Hematopoietic multipotent progenitor cell treated with erythropoietin and hydrocortisone succinate and interleukin-3 and kit ligand, for 17 days (in vitro differentiated cells): ENCODE data around the gene CPNE5.
A peak's percentile ranks its signal among the peaks of the same experiment; 100 is the strongest.

Experiments used
- DNase-seq: peaks from one replicate; pipeline ENCODE4 v3.0.0-alpha.2; 2015; ENCODE audit warnings: low spot score

Gene CPNE5

GRCh38 chr6:36743538-36744303, 95.5 kb downstream of the CPNE5 start:
- peak; percentile 48 for DNase-seq

- no peak for DNase-seq
Observed at GRCh38 chr6:36743032-36743431, 96.2 kb downstream of the CPNE5 start.

GRCh38 chr6:36742146-36742545, 97.1 kb downstream of the CPNE5 start:
- no peak for DNase-seq

GRCh38 chr6:36740818-36741179, 98.4 kb downstream of the CPNE5 start:
- DNase-seq: no peak

GRCh38 chr6:36739947-36740817, 99.1 kb downstream of the CPNE5 start:
- DNase-seq: no peak

- DNase-seq: no peak
Observed at GRCh38 chr6:36738108-36738507, 101.1 kb downstream of the CPNE5 start.

GRCh38 chr6:36737043-36737785, 102.0 kb downstream of the CPNE5 start:
- no peak for DNase-seq

GRCh38 chr6:36735110-36736071, 103.9 kb downstream of the CPNE5 start:
- DNase-seq: no peak

- no peak for DNase-seq
Observed at GRCh38 chr6:36734486-36735060, 104.7 kb downstream of the CPNE5 start.

GRCh38 chr6:36733300-36733699, 105.9 kb downstream of the CPNE5 start:
- no peak for DNase-seq

- DNase-seq: no peak
Observed at GRCh38 chr6:36731622-36732310, 107.5 kb downstream of the CPNE5 start.

GRCh38 chr6:36730424-36731380, 108.5 kb downstream of the CPNE5 start:
- DNase-seq: no peak

- no peak for DNase-seq
Observed at GRCh38 chr6:36729161-36729524, 110.1 kb downstream of the CPNE5 start.

GRCh38 chr6:36728289-36729160, 110.7 kb downstream of the CPNE5 start:
- no peak for DNase-seq

- DNase-seq: no peak
Observed at GRCh38 chr6:36727505-36728021, 111.7 kb downstream of the CPNE5 start.

- no peak for DNase-seq
Observed at GRCh38 chr6:36725581-36725980, 113.7 kb downstream of the CPNE5 start.

- peak; percentile 38 for DNase-seq
Observed at GRCh38 chr6:36724514-36725390, 114.5 kb downstream of the CPNE5 start.
